HG03457 (cell line): ENCODE measurements around the gene DENND1A.

Experiments used
- ATAC-seq: cut with Tn5 transposase; IDR thresholded peaks from one replicate; pipeline ENCODE4 v1.9.1; 2021; ENCODE audit warnings: moderate number of reproducible peaks; ENCODE audit not compliant: unreplicated experiment

The DENND1A gene

DNA sequence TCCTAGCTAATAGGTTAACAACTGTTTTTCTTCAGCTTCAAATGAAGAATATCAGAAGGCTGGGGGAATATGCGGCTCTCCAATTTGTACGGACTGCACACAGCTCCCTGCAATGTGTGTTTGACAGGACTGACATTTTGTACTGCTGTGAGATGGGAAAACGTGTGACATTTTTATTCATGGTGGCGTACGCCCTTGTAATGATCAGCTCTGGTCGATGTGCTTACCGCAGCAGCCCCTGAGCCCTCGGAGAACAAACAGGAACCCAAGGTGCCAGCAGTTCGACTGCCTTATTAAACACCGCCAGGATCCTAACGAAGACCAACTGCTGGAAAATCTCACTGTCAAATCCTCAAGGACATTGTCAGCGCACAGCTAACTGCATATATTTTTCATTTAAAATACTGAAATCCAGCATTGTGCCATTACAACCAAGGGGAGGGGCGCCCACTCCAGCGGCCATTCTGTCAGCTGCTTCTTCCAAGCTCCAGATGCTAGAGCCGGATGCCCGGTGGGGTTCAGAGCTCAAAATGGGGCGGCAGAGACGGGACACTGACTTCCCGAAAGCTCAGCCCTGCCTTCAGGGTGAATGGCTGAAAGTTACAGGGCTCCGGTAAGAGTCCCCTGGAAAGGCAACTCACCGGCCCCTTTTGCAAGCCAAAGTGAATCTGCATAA, 507.2 kb downstream of the DENND1A start:
- no peak for ATAC-seq

DNA sequence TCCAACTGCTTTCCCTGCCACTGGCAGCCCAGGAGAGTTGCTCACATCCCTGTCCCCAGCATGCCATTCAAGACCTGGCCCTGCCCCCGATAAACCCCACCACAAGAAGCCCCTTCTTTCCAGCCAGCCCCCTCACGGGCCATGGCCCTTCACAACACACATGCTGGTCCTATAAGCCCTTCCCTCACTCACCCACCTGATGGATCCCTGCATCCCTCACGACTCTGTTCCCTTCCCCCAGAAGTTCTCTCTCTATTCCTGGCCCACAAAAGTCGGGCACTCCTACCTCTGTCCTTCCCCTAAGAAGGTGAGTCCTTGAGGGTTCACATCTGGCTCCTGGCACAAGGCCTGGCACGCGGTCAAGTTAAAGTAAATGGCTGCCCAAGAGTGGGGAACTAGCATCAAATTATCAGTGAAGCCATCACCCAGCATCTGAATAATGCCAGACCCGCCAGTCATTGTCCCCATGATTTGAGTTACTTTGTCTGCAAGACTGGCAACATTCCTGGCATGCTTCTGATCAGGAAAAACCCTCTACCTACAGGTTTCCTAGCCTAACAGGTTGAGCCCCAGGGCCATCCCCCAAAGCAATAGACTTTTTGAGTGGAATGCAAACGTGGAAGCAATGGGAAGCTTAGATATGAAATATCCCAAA, 508.0 kb downstream of the DENND1A start:
- ATAC-seq = no peak

DNA sequence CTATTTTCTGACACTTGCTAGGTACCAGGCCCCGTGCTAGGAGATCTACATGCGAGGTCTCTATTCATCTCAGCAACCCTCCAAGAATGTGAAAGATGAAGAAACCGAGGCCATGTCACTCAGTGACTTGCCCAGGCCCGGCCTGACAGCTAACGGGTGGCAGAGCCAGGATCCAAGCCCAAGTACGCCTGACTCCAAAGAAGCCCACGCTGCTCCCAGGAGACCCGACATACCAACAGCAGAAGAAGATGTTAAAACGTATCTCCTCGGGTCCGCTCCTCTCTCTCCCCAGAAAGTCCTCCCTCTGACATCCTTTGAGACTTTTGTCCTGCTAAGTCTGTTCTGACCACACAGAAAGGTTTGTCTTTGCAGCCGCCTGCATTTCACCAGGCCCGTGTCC, 508.7 kb downstream of the DENND1A start:
- ATAC-seq = no peak

DNA sequence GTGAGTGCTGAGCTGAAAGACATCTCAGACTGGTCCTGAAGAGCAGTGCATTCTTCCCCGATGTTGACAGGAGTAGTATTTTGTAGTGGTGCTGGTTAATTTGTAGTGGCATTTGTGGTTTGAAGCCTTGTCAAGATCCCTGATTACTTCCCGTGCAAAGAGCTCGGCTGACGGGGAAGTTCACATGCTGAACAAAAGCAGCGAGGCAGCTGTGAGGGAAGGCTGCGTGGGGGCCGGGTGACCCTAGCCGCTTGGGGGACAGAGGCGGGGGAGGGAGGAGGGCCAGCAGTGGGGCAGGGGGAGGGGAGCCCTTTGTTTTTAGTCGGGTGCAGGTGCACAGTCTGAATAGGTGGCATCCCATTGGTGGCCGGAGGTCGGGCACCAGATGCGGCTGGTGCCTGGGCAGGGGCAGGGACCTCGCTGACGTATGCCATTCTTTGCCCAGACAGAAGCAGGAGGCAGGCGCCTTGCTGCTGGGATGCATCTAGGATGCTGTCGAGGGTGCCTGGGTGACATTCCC, 509.3 kb downstream of the DENND1A start:
- no peak for ATAC-seq

DNA sequence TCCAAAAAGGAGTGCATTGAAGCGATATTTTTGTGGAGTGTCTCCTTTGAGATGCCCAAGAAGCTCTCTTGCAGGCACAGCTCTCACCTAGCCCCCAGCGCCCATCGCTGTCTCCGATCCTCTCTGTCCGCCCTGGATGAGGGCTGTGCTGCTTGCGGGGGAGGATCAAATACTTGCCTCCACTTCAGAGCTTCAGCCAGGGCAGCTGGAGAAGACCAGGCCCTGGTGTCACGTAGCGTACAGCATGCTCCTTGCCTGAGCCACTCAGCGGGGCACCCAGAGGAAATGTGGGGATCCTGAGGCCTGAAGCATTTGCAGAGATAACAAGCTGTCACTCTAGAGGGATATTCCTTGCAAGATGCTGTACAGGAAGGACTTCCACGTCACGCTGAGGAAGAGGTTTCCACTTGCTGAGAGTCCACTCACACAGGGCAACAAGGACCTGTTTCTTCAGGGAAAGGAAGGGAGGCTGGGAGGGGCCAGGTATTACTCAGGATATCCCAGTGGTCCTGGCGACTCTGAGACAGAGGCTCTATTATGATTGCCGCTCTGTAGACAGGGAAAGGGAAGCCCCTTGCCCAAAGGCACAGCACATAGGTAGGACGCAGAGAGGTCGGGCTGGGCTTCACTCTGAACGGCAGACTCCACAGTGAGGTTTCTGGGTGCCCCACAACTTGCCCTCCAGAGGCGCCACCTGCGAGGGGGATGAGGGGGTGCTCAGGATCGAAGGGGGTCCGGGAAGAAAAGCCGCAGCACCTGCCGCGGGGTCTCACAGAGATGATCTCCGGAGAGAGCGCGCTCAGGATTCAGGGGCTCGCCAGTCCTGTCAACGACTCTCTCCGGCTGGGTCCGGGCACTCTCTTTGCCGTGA, 510.0 kb downstream of the DENND1A start:
- ATAC-seq = no peak

DNA sequence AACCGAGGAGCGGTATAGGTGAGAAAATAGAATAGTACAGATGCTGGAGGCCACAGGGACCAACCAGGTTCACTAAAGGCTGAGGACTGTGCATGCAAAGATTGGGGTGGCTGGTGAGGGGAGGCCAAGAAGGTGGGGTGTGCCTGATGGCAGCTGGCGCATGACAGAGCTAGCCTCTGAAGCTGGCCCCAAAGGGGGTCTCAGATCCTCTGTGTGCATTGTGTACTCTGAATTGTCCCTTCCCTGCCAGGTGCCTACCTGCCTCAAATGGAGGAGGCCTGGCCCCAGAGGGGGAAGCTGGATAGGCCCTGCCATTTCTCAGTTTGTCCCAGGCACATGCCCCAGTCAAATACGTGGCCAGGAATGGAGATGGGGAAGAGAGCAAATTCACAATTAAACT, 510.8 kb downstream of the DENND1A start:
- ATAC-seq = no peak

DNA sequence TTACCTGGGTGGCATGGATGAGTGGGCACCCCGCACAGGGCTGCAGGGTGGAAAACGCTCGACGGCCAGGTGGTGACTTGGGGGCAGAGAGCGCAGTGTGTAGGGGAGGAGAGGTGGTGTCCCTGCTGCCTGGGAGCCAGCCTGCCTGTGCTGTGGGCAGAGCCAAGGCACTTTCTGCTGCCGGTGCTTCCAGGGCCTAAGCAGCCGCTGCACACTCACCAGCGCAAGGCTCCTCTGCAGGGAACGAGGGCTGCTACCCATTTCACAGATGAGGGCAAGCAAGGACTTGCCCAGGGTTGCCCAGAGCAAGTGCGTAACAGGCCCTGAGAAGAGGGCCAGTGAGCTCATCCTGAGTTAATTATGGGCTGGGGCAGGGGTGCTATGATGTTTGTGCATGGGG, 511.4 kb downstream of the DENND1A start:
- no peak for ATAC-seq

DNA sequence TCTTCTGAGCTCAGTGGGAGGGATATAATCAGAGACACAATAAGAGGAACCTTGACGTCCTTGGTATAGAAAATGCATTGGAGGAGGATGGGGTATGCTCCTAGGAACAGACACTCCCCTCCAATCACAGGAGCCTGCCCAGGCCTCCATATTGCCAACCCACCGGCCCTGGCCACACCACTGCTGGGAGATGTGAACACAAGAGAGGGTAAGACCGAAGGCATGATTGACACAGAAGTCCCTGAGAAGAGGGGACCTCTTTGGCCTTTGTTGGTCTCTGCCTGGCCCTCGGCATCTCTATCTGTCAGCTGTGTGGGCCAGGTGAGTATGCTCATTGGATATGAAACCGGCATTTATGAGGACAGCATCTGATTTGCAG, 511.9 kb downstream of the DENND1A start:
- no peak for ATAC-seq

DNA sequence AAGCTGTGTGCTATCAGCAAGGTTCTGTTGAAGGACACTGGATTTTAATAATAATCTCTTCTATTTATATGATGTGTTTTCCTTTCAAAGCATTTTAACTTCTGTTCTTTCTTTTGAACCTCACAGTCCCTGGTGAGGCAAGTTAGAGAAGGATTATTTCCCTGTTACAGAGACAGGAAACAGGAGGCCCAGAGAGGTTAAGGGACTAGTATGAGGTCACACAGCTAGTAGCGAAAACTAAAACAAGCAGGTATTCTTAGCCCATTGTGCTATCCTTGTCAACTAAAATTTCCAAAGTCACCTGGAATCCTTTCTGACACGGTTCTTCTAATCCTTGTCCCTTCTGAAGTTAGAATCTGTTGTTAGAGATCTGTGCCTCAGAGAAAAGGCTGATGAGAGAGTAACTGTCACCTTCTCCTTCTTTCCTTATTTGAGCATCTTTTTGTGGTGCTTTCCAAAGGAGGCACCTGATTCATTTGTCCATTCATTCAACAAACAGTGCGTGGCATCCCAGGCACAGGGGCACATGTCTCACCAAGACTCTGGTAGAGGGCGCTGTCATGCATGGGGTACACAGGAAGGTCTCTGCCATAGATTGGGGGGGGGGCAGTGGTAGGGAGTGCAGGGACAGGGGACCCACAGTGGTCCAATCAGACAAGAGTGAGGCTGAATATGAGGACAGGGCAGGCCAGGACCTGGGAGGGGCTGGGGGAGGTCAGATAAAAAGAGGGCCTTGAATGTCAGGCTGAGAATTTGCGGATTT, 512.5 kb downstream of the DENND1A start:
- ATAC-seq = no peak

DNA sequence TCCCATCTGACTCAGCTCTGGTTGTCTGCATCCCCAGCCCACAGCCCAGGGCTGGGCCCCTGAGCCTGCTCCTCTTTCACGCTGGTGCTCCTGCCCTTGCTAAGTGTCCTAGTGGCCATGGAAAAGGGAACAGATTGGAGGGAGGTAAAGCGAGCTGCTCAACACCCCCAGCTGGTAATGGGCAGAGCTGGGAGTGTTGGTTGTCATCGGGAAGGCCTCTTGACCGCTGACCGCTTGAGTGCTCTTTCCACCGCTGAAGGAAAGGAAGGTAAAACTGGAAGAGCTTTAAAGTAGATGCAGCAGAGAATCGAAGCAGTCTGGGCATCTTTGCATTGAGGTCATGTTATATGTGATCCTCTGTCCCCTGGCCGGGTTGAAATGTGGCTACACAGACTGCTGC, 513.8 kb downstream of the DENND1A start:
- ATAC-seq = no peak

DNA sequence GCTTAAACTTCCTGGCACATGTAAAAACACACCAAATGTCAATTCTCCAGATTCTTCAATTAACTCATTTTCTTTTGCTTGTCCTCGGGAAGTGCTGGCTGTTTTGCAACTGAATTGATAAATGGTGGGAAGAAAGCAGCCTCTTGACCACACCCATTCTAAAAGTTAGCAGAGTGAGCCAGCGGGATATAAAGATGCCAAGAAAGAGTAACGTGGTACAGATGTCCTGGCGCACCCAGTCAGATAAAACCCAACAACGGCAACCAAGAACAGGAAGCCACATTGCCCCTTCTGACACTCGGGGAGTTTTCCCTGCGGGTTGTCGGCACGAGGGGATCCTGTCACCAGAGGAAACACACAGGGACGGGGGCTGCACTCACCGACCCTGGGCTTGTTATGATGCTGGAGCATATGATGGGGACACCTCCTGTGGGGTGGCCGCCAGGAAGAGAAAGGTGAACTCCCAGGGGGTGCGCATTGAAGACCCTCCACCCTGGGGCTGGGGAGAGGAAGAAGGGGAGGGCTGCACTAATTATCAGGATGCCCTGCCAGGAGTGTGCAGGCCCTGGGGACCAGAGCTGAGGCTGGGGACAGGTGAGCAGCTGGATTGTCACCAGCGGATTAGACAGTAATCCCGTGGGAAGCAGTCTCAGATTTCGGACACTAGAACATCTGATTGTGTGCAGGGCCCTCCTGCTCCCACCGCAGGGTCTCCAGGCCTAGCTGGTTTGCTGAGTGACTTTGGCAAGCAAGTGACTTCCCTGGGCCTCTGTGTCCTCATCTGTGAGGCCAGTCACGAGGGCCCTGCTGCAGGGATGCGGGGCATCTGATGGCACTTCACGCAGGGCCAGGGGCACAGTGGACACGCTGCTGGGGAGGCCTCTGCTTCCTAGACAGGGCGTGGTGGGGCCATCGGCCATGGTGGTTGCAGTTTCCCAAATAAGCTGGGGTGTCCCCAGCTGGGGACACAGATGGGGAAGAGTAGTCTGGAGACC, 514.7 kb downstream of the DENND1A start:
- ATAC-seq = no peak

DNA sequence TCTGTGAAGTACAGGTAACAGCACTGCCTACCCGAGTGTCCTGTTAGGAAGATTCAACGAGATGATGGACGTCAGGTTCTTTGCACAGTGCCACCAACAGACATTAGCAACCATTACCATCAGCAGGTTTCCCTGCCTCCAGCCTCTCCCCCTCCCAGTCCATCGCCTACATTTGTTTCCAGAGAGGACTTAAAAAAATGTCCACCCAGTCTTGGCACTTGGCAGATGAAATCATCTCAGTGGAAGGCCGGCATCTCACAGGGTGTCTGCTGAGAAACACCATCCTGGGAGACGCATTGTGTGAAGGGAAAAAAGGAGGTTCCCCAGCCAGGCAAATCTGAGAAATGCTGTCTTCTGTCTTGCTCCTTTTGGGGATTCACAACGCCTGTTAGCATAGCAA, 515.7 kb downstream of the DENND1A start:
- no peak for ATAC-seq

DNA sequence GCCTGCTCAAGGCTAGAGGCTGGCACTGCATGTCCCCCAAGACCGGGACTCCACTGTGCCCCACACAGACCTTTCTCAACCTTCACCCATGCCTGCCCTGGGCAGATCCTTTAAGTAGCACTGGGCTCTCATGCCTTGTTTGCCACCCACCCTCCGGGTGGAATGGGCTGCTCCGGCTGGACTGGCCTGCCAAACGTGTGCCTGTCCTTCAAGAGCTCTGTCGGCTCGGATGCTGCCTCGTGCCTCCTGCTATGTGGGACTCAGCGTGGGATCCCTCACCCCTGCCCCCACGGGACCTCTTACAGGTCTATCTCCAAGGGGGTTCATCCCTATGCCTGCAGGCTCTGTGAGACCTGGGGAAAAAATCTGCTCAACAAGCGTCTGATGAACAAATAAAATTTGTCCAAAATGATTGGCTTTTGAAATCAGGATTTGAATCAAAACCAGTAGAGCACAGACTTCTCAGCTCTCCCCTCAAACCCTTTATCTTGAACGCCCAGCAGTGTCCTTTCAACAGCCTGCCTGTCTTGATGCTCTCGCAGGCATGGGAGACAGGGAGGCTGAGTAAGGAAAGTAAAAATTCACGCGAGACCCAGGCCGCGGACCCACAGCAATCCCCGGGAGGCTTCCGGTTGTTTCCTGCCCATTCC, 517.6 kb downstream of the DENND1A start:
- ATAC-seq = no peak

DNA sequence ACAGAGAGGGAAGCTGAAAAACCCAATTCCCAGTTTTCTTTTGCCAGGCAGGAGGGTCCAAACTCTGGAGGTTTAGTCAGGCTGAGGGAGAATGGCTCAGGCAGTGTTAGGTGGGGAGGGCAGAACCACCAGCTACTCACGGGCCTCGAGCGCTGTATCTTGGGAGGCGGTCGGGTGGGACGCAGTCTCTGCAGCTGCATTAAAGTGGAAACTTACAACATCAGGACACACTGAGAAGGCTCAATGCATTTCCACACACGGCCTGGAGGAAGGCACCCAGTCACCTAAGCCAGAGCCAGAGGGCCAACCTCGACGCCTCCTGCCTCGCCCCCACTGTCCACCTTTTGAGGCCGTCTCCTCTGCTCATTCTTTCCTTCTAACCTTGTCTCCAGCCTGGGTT, 518.3 kb downstream of the DENND1A start:
- no peak for ATAC-seq

DNA sequence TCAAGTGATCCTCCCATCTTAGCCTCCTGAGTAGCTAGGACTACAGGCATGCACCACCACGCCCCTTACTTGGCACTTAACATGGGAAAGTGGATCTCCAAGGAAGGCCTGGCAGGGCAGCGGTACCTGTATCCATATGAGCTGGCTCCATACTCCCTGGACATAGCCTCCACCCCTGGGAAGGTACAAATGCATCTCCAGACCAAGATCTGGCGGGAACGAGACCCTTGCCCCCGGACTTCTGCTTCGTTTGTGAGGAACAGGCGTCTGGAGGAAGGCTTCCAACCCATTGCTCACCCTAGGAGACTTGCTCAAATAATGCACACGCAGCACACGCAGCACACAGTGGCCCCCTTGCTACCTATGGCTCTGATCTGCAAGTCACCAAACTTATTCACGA, 518.7 kb downstream of the DENND1A start:
- no peak for ATAC-seq

DNA sequence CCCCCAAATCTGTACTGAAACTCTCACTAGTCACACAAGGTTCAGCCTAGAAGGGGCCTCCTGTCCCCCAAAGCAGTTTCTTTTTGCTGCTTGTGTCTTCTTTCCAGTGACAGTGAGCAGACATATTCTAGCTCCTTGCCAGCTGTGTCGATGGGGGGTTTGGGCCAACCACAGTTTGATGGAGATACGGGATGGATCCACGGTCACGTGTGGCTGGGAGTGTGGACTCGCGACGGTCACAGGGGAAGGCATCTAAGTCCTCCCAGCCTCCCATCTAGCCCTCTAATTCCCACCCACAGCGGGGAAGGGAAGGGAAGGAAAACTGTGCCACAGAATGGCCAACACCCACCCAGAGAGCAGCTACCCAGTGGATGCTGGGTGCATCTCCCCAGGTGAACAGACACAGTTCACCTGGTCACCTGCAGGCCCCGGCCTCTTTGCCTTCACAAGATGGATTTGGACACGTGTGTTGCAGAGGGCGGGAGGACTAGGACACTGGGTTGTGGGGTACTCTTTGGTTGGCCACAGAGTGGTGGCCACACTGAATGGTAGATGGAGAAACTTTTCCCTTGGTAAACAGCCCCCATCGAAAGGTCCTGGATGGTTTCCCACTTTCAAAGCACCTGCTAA, 519.5 kb downstream of the DENND1A start:
- ATAC-seq = no peak

DNA sequence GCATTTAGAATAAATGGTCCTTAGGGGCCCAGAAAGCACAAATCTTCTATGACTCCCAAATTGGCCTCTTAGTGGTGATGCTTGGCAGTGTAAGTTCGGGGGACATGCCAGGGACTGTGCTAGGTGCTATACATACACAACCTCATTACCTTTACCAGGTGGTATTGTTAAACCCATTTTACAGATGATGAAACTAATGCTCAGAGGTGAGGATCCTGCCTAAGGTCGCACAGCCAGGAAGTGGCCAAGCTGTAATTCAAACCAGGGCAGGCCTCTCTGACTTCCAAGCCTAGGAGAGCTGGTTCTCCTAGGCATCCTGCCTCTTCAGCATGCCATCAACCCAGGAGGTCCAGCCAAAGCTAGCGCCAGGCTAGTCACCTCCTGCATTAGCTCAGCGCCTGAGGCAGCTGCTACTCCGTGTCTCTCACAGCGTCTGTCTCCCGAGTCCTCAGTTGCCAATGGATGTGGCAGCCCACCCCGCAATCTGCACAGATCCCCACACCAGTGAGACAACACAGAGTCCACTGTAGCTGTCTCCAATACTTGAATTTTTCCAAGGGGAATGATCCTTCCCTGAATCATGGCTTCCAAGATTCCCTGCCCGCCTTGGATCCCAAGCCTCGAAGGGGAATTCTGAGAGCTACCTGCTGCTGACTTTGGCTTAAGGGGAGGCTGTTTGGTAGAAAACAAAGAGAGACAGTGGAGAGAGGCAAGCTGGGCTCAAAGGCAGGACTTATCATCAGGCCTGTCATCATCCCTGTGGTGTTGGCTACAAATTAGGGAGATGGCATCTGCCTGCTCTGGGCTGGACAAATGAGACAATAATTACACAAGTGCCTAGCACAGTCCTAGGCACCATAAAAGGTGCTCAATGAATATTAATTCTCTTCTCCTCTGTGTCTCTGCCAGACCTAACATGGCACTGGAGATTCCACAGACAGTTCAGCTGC, 521.3 kb downstream of the DENND1A start:
- ATAC-seq = no peak
